HG02642 (cell line): ENCODE measurements around the gene RNF13.
A peak's percentile ranks its signal among the peaks of the same experiment; 100 is the strongest.
"Not testable (repeated sequence)": the region's sequence is repeated elsewhere in the genome, so short reads cannot be mapped to it uniquely, and the experiment has no call there.

Source experiments
- ATAC-seq: cut with Tn5 transposase; IDR thresholded peaks from one replicate; pipeline ENCODE4 v1.9.1; 2021; ENCODE audit warnings: mild to moderate bottlenecking; ENCODE audit not compliant: unreplicated experiment, poor library complexity

The RNF13 gene

DNA sequence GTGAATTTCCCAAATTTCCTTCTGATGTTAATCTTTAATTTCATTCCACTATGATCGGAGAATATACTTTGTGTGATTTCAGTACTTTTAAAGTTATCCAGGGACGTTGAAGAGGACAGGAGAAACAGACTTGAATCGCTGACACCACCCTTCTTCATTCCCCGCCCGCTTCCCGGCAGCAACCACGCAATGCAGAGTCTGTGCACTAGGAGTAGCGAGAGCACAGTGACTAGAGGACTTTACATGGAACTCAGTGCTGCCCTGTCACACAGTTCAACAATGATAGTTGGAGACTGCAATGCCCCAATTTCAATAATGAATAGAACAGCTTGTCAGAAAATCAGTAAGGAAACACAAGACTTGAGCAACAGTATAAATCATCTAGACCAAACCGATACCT, 73.9 kb downstream of the RNF13 start:
- no peak for ATAC-seq

DNA sequence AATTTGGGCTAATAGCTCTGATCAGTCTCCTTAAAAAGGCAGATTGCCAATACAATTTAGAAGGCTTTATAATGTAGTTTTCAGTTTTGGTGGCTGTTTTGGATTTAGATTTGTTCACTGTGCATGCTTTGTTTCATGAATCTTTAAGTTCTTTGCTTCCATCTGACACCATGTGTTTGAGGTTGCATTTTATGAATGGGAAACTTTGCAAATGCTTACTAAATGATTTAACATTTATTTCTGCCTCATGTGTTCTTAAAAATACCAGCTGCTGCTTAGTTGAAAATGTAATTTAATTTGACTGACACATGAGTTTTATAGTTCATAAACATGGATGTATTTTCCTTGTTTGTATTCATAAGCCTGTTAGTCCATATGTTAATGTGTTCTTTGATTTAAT, 78.6 kb downstream of the RNF13 start:
- no peak for ATAC-seq

DNA sequence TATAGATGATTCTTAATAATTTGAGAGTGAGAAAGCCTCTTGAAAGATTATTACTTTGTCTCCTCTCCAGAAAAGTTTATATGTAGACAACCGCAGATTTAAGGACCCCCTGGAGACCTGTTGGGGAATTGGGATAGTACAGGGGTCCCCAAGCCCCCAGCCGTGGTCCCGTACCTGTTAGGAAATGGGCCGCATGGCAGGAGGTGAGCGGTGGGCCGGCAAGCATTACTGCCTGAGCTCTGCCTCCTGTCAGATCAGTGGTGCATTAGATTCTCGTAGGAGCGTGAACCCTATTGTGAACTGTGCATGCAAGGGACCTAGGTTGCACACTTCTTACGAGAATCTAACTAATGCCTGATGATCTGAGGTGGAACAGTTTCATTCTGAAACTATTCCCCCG, 79.4 kb downstream of the RNF13 start:
- ATAC-seq = no peak

DNA sequence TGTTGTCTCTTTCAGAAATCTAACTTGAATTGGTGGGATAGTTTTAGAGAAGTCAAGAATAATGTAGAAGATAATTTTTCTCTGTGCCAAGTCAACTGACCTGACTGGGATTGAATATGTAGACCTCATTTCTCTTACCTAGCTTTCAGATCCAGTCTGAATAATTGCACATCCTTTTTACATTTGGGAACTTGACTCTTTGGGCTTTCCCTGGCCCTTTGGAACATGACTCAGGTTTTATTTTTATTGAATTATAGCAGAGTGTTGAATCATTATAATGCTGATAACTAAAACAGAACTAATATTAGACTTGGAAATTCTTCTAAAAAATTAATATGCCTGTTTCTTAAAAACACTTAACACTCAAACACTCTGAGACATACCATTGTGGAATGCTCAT, 81.2 kb downstream of the RNF13 start:
- ATAC-seq = no peak

DNA sequence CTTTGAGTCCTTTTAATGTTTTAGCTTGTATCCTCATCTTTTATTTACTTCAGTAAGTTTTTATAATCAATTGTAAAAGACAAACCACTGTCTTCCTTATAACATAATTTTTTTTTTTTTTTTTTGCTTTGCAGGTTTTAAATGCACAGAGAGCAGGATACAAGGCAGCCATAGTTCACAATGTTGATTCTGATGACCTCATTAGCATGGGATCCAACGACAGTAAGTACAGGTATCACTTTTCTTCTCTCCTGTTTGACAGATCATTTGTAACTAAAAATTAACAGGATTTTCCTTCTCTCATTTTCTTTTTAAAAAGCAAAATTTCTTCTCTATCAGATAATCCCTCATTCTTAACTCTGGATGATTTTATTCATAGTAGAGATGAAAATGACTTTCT, 82.3 kb downstream of the RNF13 start:
- no peak for ATAC-seq

DNA sequence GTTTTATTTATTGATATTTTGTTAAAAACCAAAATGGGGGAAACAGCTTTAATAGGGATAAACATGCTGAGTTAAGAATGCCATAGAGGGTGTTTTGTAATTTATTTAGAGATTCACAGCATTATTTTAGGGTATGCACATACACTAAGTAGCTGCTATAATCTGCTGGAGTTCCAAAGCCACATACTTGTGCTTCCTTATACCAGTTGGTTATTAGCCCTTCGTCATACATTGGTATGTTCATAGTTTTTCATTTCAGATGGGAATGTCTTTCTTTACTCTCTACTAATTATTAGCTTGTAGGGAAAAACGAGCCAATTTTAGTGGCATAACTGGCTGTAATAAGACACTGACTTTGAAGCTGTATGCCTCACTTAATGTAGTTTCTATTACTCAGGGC, 82.8 kb downstream of the RNF13 start:
- ATAC-seq = no peak

DNA sequence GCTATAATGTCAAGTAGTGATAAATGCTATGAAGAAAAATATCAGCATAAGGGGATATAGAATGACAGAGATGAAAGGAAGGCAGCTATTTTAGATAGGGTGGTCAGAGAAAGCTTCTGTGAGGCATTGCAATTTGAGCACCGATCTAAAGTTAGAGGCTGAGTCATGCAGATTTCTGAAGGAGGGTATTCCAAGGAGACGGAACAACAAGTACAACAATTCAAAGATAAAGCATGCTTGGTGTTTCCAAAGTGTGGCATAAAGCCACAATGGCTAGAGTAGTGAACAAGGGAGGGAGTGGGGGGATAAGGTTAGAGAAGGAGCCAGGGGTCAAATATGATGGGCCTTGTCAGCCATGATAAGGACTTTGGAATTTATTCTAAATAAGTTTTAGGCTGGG, 85.8 kb downstream of the RNF13 start:
- ATAC-seq = no peak

DNA sequence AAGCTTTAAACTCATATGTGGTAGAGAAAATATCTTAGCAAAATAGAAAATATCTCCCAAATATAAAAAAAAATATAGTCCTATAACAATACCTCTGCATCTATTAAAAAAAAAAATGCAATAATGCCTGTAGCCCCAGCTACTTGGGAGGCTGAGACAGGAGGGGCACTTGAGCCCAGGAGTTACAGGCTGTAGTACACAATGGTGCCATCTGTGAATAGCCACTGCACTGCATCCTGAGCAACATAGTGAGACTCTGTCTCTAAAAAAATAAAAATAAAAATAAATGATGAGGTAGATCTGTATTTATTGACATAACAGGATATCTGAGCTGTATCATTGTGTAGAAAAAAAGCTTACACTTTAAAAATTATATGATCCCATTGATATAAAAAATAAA, 87.3 kb downstream of the RNF13 start:
- ATAC-seq = no peak

DNA sequence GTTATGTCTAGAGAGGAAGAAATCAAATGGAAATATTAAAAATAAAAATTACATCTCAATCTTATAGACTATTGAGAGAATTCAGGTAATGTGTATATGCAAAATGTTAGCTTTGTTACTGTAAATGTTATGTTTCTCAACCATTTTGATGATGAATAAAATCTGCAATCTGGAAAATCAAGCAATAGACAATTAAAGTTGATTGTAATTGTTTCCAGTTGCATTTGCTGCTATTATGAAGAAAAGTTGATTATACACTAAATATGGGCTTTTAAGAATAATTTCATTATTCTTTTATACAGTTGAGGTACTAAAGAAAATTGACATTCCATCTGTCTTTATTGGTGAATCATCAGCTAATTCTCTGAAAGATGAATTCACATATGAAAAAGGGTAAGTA, 88.8 kb downstream of the RNF13 start:
- no peak for ATAC-seq

DNA sequence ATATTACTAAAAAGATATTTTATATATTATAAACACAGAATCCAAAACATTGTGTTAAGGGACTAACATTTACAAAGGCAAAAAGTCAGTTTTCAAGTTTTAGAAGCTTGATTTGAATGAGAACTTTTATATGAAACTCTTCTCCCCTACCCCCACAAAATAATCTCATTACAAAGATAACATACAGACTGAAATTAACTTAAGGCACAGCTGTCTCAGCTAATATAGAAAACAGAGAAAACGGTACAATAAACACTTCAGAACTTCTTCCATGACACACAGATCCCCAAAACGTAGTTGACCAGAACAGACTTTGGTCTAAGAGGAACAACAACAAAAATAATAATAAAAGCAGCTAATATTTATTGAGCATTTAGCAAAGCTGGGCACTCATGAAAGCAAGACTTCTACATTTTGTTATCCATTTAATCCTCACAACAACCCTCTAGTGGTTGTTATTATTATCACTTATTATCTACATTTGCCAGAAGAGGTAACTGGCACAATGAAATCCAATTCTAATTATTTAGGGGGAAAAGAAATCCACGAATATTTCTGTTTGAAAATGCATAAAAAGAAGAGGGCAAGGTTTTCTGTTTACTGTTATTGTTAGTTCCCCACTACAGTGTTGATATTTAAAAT, 89.6 kb downstream of the RNF13 start:
- no peak for ATAC-seq

DNA sequence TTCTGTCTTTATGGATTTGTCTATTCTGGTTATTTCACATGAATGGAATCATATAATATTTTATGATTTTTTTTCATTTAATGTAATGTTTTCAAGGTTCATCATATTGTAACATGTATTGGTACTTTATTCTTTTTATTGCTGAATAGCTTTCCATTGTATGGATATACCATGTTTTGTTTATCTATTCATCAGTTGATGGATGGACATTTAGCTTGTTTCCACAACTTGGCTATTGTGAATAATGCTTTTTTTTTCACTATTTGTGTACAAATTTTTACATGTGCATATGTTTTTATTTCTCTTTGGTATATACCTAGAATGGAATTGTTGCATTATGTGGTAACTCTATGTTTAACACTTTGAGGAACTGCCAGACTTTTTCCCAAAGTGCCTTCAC, 93.0 kb downstream of the RNF13 start:
- ATAC-seq = no peak

DNA sequence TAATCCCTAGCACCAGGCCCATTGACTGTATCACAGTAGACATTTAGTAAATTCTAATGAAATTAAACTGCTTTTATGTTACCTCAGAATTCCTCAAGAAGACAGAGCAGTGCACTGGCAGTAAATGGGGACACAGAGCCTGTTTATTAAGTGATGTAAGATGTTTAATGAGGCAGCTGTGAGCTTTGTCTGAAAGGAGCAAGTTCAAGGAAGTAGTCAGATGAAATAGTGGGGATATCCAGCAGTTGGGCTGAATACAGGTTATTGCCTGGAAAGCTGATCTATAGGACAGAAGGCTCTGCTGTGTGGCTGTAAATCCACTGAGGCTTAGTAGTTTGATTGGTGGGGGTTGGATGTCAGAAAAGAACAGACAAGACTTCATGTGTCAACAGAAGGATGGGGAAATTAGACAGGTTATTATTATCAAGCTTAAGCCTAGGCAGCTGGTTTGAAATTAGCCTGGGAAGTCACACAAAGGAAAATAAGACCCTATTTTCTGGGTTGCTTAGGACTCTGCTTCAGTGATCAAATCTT, 95.5 kb downstream of the RNF13 start:
- no peak for ATAC-seq

DNA sequence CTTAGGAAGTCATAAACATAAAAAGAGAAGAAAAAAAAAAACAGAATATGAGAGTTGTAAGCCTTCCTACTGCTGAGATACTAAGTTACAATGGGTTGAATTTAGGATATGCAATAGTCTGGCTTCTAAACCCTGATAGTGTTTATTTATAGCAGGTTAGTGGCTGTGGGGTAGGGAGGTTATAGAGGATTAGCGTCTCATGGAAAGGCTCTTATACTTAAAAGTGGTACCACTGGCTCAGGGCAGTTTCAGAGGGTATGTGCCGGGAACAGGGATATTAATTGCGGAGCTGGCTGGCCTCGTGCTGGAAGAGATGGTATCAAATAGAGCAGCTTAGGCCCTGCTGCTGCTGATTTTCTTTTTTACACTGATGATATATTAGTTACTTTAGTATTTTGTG, 96.9 kb downstream of the RNF13 start:
- ATAC-seq = no peak

DNA sequence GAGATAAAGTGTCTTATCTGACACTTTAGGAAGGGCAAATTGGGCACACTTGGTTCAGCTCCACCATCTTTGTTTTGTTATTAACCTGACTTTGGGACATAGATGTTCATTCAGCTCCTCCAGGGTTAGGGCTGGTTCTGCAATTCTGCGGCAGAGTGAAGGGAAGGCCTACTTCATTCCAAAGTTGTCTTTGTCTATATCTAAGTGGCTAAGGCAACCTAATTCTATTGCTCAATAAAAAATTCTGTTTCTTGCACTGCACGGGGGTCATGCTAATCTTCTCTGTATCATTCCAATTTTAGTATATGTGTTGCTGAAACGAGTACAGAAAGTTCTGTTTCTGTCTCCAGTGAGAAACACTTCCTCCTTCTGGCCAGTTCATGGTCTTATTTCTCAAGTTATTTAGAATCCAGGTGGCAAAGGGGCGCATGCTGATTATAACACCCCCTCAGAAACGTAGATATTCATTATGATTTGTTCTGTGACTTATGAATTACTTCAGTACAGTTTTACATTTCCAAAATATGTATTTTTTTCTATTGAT, 104.2 kb downstream of the RNF13 start:
- no peak for ATAC-seq

DNA sequence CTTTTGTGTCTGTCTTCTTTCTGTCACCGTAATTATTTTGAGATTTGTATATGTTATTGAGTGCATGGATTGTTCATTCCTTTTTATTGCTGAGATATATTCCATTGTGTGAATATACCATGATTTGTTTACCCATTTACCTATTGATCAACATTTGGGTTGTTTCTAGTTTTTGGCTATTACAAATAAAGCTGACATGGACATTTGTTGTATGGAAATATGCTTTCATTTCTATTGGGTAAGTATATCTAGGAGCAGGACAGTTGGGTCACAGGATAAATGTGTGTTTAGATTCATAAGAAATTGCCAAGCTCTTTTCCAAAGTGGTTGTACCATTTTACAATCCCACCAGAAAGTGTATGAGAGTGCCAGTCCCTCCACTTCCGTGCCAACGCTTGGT, 106.5 kb downstream of the RNF13 start:
- no peak for ATAC-seq

DNA sequence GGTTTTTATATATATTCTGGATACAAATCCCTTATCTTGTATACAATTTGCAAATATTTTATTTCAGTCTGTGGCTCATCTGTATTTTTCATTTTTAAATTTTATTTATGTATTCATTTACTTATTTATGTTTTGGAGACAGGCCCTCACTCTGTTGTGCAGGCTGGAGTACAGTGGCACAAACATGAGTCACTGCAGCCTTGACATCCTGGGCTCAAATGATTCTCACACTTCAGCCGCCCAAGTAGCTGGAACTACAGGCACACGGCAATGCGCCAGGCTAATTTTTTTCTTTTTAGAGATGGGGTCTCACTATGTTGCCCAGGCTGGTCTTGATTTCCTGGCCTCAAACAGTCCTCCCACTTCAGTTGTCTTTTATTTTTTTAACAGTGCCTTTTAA, 107.1 kb downstream of the RNF13 start:
- ATAC-seq = no peak

DNA sequence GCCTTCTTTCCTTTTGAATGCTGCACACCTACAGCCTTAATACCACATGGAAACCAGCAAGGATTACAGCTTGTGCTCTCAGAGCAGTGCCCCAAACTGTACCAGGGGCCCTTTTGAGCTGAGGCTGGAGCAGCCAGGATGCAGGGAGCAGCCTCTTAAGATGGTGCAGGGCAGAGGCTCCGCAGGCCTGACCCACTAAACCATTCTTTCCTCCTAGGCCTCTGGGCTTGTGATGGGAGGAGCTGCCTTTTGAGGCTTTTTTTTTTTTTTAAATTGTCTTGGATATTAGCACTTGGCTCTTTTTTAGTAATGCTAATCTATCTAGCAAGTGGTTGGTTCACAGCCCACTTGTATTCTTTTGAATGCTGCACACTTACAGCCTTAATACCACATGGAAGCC, 120.0 kb downstream of the RNF13 start:
- ATAC-seq = no peak

DNA sequence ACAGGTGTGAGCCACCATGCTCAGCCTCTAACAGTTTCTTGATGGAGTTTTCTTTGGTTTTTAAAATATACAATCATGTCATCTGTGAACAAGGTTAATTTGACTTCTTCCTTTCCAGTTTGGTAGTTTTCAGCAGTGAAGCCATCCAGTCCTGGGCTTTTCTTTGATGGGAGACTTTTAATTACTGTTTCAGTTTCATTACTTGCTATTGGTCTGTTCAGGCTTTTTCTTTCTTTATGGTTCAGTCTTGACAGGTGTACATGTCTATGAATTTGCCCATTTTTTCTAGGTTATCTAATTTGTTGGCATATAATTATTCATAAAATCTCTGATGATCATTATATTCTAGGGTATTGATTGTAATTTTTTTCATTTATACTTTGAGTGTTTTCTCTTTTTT, 120.8 kb downstream of the RNF13 start:
- peak; percentile 70 for ATAC-seq

DNA sequence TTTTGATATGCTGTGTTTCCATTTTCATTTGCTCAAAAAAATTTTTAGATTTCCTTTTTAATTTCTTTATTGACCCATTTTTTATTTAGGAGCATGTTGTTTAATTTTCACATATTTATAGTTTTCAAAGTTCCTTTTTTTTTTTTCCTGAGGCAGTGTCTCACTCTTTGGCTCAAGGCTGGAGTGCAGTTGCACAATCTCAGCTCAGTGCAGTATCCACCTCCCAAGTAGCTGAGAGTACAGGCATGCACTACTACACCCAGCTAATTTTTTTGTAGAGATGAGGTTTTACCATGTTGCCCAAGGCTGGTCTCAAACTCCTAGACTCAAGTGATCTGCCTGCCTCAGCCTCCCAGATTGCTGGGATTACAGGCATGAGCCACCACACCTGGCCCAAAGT, 121.5 kb downstream of the RNF13 start:
- ATAC-seq = no peak

DNA sequence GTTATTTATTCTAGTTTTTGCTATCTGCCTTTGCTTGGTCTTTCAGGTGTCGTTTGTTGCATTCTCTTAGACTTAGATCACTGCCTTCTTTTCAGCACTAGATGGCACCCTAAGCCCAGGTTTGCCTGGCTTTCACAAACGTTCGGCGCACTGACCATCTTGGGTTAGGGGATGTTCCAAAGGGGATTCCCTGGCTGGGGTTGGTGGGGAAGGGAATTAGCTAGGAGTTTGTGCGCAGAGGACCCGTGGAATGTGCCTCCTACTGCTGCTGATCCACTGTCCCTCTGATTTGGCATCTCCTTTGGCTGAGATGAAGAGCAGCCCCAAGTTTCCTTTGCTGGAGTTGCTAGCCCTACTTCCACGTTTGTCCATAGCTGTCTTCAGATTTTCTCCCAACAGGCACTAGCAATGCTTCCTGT, 123.8 kb downstream of the RNF13 start:
- peak; percentile 64 for ATAC-seq

DNA sequence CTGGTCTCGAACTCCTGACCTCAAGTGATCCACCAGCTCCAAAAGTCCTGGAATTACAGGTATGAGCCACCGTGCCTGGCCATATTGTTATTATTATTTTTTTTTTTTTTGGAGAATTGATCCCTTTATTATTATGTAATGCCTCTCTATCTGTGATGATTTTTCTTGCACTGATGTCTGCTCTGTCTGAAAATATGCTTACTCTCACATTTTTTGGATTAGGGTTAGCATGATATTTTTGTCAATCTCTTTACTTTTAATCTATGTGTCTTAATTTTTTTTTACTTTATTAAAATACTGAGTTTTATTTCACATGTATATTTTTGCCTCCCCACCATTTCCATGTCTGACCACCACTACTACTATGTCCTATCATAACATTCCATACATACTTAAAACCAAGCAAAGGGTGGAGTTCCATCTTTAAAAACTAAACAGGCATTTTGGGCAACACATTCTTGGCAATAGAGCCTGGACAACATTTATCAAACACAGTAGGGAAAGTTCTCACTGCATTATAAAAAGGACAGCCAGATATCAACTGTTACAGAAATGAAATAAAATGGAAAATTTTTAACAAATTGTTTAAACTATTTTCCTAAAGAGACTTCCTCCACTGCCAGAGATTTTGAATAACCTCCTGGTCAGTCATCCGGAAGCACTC, 125.5 kb downstream of the RNF13 start:
- not testable (repeated sequence) for ATAC-seq

DNA sequence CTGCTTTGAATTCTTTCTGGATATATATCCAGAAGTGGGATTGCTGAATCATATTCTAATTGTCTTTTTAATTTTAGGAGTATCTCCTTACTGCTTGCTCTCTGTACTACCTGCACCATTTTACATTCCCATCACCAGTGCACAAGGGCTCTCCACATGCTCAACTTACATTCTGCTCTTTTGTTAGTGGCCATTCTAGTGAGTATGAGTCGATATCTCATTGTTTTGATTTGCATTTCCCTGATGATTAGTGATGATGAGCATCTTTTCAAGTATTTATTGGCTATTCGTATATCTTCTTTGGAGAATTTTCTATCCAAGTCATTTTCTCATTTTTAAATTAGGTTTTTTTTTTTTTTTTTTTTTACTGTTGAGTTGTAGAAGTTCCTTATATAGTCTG, 128.2 kb downstream of the RNF13 start:
- ATAC-seq = no peak
